SK-N-DZ (cell line): Measurements from ENCODE around the gene RALY.
A peak's percentile ranks its signal among the peaks of the same experiment; 100 is the strongest.
"Not testable (repeated sequence)": the region's sequence is repeated elsewhere in the genome, so short reads cannot be mapped to it uniquely, and the experiment has no call there.

Experiments
- DNase-seq: peaks from one replicate; pipeline ENCODE4 v3.0.0-alpha.2; 2015; ENCODE audit warnings: low spot score

Gene RALY

DNA sequence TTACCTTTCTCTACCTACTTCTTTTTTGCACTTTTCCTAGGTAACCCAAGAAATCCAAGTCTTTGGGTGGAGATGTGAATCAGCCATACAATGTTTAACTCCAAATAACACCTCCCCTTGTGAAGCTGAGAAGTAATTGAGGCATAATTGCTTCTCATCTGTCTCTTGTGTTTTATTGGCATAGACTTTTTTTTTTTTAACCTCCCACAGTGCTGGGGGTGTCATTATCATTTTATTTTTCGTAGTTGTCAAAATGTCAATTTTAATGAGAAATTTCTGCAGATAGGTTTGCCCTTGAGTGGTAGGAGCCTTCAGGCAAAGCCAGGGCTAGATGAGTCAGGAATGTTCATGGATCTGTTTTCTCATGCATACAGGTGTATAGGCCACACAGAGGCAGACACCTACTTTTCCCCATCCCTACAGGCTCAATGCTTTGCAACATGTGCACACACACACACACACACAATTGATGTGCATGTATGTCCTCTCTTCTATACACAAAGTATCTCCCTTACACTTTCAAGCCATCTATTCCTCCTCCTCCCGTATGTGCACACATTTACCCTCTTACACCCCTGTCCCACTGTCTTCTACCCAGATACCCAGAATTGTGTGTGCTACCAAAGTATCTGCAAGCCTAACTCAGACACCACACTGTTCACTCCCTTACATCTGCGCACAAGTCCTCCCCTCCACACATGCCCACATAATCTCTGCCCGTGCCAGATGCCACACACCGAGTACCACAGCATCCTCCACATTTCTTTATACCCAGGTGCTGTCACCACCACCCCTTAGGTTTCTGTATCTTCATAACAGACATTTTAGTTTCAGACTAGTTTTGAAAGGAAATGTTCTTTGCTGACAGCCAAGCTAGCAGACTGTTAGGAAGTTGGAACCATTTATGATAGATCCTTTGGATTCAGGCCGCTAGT, 22.0 kb downstream of the RALY start:
- DNase-seq = no peak

DNA sequence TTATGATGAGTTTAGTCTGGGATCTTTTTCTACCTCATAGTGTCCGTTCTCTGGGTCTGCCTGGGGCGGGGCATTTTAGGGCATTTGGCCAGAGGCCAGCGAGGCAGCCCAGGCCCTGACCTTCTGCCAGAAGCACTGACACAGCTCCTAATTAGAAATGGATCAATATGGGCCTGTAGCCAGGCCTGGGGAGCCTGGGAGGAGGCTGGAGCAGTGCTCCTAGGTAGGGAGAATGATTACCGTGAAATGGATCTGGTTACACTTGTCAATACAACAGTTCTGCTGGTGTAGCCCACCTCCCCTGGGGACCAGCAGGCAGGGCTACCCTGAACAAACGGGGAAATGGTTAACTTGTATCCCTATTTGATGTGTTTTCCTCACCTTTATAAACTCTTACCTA, 23.0 kb downstream of the RALY start:
- DNase-seq = no peak

DNA sequence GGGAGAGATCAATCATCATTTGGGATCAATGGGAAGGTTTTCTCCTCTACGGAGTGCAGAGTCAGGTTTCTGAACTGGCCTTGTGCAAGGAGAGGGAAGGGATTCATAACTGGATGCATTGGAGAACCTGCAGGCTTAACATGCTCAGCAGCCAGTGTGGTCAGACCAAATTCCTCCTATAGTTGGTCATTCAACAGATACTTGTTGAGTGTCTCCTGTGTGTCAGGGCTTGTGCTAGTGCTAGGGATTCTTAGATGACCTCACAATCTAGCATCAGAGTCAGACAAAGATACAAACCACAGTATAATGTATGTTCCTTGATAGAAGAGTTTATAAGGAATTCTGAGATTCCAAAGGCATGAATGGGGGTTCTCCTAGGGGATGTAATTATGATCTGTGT, 23.9 kb downstream of the RALY start:
- no peak for DNase-seq

DNA sequence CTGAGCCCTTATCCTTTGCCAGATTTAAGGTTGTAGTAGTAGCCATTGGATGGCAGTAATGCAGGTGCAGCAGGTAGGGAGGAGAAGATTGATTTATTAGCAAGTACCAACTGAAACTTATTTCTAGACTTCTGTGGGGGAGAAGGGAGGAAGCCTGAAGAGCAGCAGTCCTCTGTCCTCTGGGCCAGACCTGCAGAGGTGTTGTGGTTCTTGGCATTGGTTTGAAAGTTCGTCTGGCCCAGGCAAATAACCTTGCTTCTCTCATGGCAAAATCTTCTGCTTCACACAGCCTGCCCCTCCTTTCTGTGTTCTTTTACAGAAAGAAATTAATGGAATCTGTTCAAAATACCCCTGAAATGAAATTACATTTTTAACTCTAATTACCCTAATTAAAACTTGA, 24.5 kb downstream of the RALY start:
- DNase-seq = no peak

DNA sequence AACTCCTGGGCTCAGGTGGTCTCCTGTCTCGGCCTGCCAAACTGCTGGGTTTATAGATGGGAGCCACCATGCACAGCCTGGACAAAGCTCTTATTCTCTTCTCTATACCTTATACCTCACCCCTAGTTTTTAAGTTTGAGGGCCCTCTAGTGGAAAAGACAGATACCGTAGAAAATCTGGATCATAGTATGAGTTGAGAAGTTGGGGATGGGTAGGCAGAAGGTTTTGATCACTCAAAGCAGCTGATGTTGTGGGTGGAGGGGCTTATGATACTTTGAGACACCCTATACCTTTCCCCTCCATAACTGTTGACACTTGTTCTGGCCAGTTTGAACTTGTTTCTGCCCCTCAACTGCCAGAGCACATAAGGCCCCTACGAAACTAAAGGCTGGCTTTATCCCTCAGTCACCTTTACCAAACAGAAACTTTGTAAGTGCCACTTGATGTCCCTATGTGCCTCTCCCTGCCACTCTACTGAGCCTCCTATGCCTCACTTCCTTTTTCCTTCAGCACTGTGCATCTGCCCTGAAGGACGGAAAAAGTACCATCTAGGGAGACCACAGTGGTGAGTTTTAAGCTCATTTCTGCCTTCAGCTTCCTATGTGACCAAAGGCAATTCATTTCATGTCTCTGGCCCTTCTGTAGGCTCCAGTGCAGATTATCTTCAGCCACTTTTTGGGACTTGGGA, 28.6 kb downstream of the RALY start:
- DNase-seq = peak; percentile 47

DNA sequence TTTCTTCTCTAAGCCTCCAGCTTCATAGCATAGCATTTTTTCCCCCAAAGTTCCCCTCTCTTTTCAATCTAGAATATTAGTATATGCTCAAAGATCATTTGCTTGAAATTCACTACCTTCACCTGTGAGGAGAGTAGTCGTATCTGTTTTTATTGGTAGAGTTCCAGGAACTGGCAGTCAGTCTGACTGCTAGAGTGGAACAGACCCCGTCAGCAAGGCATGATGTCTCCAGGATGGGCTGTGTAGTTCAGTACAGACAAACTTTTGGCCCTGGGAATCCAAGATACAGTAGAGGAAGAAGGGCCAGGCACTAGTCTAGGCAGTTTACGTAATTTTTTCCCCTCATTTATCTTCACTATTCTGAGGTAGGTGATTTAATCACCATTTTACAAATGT, 29.1 kb downstream of the RALY start:
- DNase-seq = no peak

DNA sequence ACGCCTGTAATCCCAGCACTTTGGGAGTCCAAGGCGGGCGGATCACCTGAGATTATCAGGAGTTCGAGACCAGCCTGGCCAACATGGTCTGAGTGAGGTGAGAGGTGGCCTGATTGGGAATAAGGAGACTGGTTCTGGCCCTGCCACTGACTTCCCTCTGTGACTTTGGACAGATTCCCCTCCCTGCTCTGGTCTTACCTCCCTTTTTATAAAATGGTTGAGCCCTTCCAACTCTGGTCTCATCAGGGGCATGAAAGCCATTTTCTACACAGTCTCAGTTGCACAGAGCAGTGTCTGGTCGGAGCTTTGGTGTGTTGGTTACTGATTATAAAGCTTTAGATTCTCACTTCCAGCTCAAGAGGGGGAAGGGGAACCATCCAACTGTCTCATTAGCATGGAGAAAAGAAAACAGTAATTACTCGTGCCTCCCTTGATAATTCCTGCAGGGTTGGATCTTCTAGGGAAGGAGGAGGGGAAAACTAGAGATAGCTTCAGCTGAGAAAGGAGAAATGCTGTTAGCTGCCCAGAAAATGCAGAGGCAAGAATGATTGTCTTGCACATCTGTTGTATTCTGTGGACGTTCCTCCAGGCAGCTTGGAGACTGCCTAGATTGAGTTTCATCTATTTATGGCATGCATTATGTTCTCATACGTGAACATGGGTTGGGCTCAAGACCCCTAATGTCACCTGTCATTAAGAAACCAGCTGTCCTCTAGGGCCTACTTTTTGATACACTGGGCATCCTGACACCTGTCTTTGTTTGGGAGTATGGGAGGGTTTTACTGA, 30.4 kb downstream of the RALY start:
- no peak for DNase-seq

DNA sequence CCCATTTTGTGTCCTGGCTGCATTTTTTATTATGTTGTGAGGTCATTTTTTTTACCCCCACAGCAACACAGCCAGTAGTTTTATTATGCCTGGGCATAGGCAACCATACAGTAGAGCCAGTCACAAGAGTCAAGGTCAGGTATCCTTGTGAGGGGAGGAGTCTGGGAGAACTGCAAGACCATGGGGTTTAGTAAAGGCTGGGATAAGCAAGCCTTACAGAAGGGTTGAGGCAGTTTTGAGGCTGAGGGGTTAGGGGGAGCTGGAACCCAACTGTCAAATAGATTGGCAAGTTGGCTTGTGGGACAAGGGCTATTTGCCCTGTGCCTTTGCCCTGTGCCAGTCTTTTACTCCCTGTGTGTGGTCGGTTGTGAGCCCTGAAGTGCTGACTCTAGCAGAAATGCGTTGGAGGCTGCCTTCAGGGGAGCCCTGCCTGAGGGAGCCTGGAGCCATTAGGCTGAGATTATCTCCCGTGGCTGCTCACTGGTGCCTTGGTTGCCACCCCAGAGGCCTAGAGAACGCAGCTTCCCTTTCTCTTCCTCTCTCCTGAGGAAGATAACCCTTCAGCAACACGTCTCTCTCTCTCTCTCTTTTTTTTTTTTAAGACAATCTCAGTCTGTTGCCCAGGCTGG, 31.1 kb downstream of the RALY start:
- DNase-seq = no peak

DNA sequence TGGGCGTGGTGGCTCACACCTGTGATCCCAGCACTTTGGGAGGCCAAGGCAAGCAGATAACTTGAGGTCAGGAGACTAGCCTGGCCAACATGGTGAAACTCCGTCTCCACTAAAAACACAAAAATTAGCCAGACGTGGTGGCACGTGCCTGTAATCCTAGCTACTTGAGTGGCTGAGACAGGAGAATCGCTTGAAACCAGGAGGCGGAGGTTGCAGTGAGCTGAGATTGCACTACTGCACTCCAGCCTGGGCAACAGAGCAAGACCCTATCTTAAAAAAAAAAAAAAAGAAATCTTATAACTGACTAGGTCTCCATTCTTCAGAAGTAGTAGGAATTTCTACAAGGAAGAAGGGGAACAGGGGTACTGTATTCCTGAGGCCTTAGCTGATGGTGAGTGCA, 34.3 kb downstream of the RALY start:
- DNase-seq = not testable (repeated sequence)

DNA sequence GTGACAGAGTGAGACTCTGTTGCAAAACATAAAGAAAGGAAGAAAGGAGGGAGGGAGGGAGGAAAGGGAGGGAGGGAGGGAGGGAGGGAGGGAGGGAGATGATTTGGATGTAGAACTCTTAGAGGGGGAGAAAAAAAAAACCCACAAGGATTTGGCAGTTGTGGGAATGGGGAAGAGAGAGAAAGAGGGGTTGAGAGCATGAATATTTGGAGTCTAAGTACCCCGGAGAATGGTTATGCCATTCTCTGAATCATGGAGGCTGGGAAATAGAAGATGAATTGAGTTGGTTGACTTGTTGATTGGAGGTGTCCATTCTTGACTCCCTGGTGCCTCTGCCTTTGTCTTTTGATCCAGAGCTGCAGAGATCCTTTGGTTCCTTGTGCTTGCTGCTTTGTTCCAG, 35.7 kb downstream of the RALY start:
- no peak for DNase-seq

DNA sequence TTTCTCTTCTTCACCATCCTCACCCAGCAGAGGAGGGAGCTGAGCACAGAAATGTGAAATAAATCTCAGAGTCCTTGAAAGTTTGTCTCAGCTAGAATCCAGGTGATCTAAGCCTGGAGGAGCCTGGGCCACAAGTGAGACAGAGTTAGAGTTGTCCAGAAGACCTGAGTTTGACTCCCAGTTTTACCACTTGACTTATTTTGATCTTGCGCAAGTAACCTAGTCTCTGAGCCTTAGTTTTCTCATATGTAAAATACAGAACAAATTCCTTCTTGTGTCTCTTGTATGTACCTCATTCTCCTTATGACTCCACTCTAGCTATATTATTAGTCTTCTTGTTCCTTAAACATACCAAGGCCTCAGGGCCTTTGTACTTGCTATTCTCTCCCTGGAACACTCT, 36.7 kb downstream of the RALY start:
- no peak for DNase-seq

DNA sequence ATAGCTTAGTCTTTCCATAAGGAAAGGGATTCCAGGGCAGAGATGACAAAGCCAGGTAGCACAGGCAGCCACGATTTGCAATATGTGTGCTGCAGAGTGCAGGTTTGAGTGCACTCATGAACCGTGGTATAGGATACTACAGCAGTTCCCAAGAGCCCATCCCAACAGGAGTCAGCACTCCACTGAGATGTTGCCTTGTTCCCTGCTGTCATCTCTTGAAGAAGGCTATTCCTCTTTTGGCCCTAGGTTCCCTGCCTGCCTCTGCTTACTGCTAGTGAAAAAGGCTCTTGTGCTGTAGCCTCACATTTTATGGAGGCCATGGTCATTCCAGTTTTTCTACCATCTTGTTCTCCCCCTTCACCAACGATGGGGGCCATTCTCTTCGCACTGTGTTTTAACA, 40.2 kb downstream of the RALY start:
- DNase-seq = no peak

DNA sequence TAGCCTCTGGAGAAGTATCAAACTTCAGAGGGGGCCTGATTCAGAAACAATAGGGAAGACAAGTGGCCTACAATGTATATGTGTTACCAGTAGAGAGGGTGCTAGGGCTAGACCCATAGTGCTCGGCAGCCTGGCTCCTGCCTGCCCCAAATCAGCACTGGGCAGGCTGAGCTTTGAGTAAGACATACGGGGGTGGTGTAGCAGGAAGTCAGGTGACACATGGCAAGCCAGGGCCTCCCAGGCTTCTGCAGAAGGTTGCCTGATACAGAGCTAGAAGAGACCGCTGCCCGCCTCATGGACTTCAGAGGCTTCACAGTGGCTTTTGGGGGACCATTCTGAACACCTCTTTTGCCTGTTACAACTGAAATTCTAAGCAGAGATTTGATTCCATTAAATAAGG, 43.4 kb downstream of the RALY start:
- no peak for DNase-seq

DNA sequence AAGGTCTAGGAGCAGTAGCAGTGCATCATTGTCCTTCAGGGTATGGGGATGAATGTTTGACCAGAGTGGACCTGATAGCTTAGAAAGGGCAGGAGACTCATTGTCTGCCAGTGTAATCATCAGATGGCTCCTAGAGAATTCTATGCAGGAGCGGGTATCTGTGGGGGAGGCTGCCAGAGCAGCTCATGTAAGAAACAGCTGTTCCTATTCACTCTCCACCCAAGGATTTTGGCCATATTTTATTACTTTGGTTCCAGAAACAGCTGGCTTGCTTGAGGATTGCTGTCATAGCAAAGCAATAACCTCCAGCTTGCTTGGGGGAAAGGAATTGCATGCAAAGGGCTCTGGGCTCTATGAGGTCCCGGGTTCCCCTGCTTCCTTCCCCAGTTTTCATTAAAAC, 44.1 kb downstream of the RALY start:
- DNase-seq = no peak

DNA sequence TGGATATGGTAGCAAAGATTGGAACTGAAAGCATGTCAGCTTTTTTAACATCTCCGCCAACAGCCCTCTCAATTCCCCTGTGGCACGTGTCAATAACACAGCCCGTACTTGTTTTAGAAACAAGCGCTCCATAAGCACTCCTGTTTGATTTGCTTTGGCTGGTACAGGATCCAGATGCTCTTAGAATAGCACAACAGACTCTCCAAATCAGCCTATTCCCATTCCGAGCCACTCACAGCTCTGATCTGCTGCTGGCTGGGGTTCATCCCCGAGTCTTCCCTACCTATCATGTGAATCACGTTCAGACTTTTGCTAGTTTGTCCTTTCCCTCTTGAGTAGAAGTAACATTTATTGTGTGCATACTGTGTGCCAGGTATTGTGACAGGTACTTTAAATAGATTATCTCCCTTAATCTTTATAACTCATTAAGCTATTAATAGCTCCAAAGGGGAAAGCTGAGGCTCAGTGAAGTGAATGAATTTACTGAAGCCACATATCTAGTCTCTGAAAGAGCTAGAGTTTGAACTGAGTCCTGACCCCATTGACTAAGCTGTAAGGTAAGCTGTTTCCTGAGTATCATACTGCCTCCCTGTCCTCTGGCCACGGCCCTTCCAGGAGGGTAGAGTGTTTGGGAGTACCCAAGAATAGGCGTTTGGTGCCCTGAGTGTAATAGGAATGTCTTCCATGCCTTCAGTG, 46.7 kb downstream of the RALY start:
- no peak for DNase-seq

DNA sequence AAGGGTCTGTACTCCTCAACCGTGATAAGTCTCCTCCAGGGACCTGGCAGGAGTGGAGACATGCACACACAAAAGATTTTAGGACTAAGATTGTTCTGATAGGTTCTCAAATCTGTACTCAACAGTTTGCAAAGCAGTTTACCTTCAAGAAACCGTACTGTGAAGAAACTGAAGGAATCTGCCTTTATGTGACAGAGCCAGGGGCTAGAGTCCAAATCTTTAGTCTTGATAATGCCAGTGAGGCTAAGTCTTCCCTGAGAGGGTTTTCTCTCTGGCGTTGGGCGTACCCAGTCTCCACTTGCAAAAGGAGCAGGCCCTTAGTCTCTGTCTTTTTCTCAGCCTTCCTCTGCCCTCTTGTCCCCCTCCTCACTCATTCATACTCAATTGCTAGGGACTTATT, 47.5 kb downstream of the RALY start:
- no peak for DNase-seq

DNA sequence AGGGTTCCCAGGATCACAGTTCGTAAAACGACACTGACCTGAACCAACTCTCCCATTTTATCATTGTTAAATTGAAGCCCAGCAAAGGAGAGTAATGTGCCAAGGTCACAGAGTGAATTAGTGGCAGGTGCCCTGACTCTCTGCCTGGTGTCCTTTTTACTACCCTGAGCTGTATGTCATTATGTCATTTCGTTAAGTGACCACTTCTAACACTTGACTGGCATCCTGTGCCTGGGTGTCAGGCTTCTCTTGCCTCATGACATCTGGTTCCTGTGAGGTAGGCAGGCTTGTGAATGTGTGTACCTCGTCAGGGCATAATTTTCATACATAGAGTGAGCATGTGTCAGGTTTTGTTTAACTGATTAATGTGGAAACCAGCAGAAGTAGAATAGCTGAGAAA, 48.6 kb downstream of the RALY start:
- no peak for DNase-seq

DNA sequence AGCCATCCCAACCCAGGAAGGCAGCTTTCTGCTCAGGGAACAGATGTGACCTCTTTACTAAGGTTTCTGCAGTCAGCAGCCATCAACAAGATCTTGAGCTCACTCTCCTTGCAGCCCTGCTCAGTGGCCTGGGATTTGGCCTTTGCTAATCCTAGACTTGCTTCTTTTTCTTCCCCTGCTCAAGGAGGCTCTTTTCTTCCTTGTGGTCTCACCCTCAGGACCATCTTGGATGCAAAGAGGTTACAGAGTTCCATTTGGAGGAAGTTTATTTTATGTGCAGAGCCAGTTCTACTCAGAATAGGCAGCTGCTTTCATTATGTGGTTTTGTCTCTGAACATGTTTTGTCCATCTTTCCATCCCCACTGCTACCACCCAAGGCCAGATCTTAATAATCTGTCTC, 49.3 kb downstream of the RALY start:
- no peak for DNase-seq

DNA sequence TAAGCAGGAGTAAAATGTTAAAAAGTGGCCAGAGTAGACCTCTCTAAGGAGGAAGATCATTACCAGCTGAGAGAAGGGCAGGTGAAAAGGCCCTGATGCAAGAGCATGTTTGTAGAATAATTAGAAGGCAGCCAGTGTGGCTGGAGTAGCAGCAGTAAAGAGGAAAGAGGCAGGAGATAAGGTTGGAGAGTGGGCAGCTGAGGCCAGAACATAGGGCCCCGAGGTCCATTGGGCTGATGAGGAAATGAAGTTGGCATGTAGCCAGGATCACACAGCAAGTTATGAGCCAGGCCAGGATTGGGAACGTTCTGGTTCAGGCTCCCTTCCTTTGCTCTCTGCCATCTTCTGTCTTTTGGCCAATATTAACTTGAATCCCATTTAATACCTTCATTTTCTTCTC, 51.6 kb downstream of the RALY start:
- DNase-seq = no peak

DNA sequence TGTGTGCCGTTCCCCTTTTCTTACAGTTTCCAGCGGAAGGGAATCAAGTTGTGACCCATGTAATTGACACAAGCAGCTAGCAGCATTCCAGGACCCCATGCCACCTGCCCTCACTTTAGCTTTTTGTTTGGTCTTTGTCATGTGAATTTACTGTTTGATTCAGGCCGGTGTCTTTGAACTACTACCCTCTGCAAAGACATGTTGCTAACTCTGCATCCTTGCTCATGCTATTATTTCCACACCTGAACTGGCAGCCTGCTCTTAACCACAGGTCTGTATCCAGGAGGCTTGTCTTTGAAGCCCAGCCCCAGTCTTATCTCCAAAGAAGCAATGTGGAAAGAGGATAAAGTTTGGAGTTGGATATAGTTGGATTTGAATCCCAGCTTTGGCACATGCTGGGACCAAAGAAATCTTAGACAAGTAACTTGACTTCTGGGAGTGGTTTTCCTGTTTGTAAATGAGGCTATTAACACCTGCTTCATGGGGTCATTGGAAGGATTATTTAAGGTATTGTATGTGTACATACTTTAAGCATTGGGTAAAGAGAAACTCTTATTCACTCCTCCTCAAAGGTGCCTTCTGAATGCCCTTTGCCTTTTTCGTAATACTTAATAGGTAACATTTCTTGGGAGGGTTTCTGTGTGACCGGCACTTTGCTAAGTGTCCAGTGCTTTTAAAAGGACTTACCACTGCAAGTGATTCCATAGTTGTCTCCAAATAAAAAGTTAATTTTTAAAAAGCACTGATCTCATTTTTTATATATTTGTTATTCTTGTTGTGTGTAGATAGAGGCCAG, 52.4 kb downstream of the RALY start:
- DNase-seq = no peak
